ENCODE results near the gene PDIA4.
"Not testable (repeated sequence)": the region's sequence is repeated elsewhere in the genome, so short reads cannot be mapped to it uniquely, and the experiment has no call there.

Gene PDIA4

GRCh38 chr7:149001427-149002068, 26.8 kb downstream of the PDIA4 start:
- no peak for DNase-seq

GRCh38 chr7:149000961-149001360, 27.3 kb downstream of the PDIA4 start:
- DNase-seq, result no peak

- DNase-seq, result no peak
These were observed 29.1 kb downstream of the PDIA4 start for GRCh38 chr7:148999192-148999591.

- DNase-seq, result no peak
These were observed 30.8 kb downstream of the PDIA4 start for GRCh38 chr7:148997497-148997896.

GRCh38 chr7:148994576-148994975, 33.7 kb downstream of the PDIA4 start:
- no peak for DNase-seq

- DNase-seq, result no peak
These were observed 35.1 kb downstream of the PDIA4 start for GRCh38 chr7:148993193-148993592.

GRCh38 chr7:148991536-148991935, 36.8 kb downstream of the PDIA4 start:
- DNase-seq, result no peak

- peak; percentile 9 for DNase-seq
These were observed 40.4 kb downstream of the PDIA4 start for GRCh38 chr7:148987751-148988512.

GRCh38 chr7:148987010-148987750, 41.1 kb downstream of the PDIA4 start:
- DNase-seq, result peak; percentile 67

- peak; percentile 50 for DNase-seq
These were observed 41.6 kb downstream of the PDIA4 start for GRCh38 chr7:148986742-148987009.

GRCh38 chr7:148983200-148984146, 44.8 kb downstream of the PDIA4 start:
- peak; percentile 58 for DNase-seq

GRCh38 chr7:148982654-148983199, 45.6 kb downstream of the PDIA4 start:
- DNase-seq, result no peak

GRCh38 chr7:148979827-148980226, 48.5 kb downstream of the PDIA4 start:
- no peak for DNase-seq

GRCh38 chr7:148979072-148979471, 49.2 kb downstream of the PDIA4 start:
- DNase-seq, result not testable (repeated sequence)

GRCh38 chr7:148978091-148978490, 50.2 kb downstream of the PDIA4 start:
- no peak for DNase-seq

GRCh38 chr7:148975896-148976295, 52.4 kb downstream of the PDIA4 start:
- no peak for DNase-seq

- DNase-seq, result no peak
These were observed 55.0 kb downstream of the PDIA4 start for GRCh38 chr7:148973256-148973655.

- no peak for DNase-seq
These were observed 55.9 kb downstream of the PDIA4 start for GRCh38 chr7:148972375-148972774.

GRCh38 chr7:148967602-148968001, 60.7 kb downstream of the PDIA4 start:
- no peak for DNase-seq

- DNase-seq, result no peak
These were observed 61.3 kb downstream of the PDIA4 start for GRCh38 chr7:148967032-148967372.

GRCh38 chr7:148964483-148965267, 63.6 kb downstream of the PDIA4 start:
- DNase-seq, result peak; percentile 14
